ENCODE measurements around the gene SREK1.
"Not testable (repeated sequence)": the region's sequence is repeated elsewhere in the genome, so short reads cannot be mapped to it uniquely, and the experiment has no call there.

Gene SREK1, protein sequence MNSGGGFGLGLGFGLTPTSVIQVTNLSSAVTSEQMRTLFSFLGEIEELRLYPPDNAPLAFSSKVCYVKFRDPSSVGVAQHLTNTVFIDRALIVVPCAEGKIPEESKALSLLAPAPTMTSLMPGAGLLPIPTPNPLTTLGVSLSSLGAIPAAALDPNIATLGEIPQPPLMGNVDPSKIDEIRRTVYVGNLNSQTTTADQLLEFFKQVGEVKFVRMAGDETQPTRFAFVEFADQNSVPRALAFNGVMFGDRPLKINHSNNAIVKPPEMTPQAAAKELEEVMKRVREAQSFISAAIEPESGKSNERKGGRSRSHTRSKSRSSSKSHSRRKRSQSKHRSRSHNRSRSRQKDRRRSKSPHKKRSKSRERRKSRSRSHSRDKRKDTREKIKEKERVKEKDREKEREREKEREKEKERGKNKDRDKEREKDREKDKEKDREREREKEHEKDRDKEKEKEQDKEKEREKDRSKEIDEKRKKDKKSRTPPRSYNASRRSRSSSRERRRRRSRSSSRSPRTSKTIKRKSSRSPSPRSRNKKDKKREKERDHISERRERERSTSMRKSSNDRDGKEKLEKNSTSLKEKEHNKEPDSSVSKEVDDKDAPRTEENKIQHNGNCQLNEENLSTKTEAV

DNA sequence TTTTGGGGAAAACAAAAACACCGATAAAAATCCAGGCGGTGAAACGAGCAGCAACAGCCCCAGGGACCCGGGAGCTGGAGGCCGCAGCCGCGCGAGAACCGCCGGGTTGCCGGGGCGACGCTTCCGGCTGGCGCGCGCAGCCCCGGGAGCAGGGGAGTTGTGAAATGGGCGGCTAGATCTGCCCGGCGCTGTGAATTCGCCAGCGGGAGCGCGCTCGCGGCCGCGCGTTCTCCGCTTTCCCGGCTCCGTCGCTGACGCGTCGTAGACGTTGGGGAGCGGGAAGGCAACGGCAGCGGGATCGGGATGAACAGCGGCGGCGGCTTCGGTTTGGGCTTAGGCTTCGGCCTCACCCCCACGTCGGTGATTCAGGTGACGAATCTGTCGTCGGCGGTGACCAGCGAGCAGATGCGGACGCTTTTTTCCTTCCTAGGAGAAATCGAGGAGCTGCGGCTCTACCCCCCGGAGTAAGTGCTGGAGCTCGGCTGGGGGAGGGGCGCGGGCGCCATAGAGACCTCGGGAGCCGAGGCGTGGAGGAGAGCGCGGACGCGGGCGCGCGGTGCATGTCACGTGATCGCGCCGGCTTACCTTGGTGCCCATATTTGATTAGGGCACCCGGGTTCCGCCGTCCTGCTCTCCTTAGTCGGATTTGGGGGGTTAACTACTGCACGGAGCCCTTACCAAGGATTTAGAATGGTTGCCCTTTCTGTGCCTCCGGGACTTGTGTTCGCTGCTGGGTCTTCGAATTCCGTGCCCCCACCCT, at the start of gene SREK1:
TSS of gene SREK1 (plus strand) at position 227 of the 760 bp plus-strand sequence. CDS start at position 304, 77 bp downstream.
- DNase-seq: peak; percentile 77 to 95 (median 84)

DNA sequence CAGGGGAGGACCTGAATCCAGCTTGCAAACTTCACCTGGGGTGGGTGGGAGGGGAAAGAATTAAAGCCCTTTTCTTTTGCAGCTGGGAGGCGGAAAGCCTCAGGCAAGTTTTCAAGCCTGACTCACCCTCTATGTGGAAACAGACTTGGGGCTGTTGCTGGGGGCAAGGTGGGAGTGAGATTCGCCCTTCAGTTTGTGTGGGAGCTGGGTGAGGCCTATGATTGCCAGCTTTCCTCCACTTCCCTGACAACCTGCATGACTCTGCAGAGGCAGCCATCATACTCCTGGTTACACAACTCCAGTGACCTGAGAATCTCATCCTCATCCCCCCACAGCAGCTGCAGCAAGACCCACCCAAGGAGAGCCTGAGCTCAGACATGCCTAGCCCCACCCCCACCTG, 43.2 kb upstream of the SREK1 start:
- DNase-seq: no peak

DNA sequence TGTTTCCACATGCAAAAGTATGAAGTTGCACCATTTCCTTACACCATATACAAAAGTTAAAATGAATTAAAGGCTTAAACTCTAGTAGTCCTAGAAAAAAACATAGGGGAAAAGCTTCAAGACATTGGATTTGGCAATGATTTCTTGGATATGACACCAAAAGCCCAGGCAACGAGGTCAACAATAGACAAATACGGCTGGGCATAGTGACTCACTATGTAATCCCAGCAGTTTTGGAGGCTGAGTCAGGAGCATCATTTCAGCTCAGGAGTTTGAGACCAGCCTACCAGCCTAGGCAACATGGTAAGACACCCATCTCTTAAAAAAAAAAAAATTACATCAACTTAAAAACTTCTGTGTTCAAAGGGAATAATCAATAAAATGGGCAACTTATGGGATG, 30.9 kb upstream of the SREK1 start:
- DNase-seq: no peak

DNA sequence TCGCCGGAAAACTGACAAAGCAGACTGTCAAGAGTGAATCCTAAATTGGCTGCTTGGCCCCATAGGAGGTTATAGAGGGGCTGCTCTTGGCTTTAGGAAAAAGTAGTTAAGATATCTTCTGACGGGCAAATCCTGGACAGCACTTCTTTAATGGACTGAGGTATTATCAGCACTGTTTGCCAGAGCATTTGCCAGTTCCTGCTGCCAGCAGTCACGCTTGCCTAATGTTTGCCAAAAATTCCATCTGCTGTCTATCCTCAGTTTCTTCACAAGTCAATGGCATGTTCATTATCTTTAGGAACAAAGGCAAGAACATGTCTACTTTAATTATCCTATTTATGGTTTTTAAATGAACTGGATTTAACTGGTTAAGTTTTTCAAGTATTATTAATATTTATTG, 25.8 kb upstream of the SREK1 start:
- DNase-seq: no peak

DNA sequence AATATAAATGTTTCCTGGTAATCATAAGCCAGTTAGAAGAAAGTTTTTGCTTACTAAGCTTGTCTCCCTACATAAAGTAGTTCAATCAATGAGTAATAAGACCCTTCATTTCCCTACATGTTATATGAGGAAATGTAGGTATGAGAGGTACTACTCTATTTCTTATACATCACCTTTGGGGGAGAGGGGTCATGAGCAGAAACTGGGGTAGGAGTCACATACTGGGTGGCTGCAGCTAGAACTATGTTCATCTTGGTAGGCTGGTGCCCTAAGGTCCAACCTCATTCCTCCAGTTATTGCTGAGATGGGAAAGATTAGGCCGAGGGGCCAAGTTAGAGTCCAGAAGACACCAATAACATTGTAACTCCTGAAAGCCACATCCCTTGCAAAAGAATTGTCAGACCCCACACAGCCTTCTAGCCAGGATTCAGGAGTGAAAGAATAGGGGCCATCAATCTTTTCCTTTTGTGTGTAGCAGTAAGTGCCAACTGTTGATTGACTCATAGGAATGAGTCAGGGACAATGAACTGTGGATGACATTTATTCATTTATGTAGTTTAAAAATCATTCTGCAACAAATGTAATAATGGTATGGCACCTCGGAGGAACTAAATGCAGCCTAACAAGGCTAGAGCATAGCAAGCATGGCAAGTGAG, 21.6 kb upstream of the SREK1 start:
- no peak for DNase-seq

DNA sequence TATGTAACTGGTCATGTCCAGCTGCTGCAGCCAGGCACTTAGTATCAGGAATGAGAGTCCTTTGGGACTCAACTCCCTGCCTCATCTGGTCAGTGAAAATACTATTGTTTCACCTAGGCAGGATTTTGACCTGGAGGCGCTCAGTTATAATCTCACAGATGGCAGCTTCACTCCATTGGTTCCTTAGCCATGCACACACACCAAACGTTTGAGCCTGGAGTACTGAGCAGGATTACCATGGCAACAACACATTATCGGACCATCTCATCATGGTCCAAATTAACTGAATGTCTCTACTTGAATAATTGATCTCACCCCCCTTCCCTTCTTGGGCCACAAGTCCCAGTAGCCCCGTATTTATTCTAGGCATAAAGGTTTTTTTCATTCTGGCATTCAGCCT, 15.0 kb upstream of the SREK1 start:
- no peak for DNase-seq

DNA sequence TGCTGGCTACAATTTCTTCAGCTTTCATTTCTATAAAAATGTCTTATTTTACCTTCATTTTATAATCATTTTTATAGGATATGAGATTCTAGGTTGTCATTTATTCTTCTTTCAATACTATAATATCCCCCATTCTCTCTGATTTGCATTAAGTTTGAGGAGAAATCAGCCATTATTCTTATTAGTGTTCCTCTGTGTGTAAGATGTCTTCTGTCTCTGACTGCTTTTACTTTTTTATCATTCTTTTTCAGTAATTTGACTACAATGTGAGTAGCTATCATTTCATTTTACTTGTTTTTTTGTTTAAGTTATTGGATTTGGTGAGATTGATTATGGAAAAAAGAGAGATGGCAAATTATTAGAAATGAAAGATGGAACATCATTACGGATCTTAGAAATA, 13.6 kb upstream of the SREK1 start:
- no peak for DNase-seq

DNA sequence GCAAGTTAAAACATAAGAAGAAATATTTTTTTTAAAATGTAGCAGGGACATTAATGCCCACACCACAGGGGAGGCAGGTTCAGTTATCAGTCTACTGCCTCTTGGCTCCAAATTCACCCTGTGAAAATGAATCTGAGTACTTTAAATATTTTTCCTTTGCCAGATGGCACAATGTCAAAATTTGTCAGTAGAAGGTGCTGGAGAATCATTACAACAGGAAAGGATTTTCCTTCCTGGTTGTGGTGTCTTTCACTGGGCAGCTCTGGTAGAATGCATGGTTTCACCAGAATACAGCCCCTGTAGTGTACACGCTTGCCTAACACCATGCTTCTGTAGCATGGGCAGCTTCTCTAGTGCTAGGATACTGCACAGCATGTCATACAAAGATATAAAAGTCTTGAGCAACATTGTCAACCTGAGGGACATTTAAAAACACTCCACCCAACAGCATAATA, 9.7 kb upstream of the SREK1 start:
- DNase-seq: no peak

DNA sequence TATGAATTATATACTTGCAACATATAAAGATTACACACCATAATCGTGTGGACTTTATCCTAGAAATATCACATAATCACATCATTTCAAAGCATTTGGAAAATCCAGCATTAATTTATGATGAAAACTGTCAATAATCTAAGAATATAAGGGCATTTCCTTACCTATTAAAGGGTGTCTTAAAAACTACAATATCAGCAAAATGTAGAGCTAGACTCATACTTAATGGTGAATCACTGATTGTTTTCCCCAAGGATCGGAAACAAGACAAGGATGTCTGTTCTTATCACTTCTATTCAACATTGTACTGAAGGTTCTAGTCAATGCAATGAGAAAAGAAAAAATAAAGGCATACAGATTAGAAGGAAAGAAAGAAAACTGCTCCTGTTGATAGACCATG, 8.0 kb upstream of the SREK1 start:
- no peak for DNase-seq

DNA sequence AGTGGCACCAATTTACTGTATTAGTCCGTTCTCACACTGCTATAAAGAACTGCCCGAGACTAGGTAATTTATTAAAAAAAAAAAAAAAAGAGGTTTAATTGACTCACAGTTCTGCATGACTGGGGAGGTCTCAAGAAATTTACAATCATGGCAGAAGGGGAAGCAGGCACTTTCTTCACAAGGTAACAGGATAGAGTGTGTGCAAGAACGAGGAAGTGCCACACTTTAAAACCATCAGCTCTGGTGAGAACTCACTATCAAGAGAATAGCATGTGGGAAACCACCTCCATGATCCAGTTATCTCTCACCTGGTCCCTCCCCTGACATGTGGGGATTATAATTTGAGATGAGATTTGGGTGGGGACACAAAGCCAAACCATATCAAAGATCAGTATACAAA, 7.2 kb upstream of the SREK1 start:
- not testable (repeated sequence) for DNase-seq

DNA sequence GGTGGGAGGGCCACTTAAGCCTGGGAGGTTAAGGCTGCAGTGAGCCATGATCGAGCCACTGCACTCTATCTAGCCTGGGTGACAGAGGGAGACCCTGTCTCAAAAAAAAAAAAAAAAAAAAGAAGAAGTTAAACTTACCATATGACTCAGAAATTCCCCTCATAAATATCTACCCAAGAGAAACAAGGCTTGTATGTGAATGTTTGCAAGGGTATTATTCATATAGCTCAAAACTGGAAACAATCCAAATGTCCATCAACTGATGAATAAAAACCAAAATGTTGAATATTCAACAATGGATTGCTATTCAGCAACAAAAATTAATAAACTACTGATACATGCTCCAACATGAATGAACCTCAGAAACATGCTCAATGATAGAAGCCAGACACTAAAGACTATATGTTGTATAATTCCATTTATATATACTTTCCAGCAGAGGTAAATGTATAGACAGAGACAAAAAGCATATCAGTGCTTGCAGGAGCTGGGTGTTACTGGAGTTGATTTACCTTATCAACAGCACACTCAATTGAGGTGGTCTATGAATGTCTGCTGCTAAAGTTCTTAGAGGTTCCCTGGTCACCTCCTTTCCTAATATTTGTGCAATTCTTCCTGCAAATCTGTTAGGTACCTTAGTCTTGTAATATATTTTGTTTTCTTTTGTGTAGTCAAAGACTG, 5.3 kb upstream of the SREK1 start:
- no peak for DNase-seq

DNA sequence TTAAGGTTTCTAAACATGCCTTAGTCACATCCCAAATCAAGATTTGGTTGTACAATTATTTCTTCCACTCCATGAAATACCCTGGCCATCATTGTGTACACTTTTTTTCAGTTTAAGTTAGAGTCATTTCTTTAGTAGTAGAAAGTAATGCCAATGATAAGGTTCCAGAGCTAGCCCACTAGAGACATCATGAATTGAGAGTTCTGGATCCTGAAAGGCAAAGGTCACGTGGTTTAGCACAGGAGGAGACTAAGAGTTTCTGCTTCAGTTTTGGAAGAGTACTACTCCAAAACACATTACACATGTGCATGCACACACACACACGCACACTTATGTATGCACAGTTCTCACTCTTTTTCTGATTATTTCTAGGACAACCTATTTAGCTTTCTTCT, 4.8 kb upstream of the SREK1 start:
- no peak for DNase-seq

DNA sequence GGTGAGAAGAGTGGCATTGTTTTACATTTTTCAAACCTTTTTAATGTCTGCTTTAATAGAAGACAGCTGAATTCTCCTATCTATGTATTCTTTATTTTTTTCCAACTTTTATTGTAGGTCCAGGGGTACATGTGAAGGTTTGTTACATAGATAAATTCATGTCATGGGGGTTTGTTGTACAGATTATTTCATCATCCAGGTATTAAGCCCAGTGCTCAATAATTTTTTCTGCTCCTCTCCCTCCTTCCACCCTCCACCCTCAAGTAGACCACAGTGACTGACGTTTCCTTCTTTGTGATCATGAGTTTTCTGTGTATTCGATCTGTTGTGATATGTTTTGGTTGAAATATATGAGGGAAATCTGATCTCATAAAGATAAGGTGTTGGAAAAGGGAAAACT, 1.7 kb upstream of the SREK1 start:
- DNase-seq: no peak

DNA sequence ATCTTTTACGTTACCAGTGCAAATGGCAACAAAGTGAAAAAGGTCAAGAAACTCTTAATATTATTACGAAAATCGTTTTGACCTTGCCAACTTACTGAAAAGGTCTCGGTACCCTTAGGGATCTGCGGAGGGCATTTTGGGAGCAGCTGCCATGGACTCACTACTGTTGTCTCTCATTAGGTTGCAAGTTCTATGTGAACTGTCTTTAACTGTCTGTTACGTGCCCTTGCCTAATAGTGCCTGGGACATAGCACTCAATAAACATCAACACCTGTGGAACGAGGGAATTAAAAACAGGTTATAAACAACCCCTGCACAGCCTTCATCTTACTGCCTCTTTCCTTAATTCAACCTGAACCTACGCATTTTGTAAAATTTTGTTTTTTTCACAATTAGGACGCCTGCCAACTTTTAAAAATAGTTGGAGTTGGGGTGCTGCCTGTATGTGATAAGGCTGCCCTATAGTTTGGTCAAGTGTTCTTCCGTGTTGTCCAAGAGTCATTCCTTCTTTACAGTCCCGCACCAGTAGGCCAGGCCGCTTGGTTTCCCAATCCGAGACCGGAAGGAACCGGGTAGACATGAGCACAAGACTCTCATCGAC, 527 bp upstream of the SREK1 start:
- DNase-seq: peak in 1 of 6 experiments; percentile 48

DNA sequence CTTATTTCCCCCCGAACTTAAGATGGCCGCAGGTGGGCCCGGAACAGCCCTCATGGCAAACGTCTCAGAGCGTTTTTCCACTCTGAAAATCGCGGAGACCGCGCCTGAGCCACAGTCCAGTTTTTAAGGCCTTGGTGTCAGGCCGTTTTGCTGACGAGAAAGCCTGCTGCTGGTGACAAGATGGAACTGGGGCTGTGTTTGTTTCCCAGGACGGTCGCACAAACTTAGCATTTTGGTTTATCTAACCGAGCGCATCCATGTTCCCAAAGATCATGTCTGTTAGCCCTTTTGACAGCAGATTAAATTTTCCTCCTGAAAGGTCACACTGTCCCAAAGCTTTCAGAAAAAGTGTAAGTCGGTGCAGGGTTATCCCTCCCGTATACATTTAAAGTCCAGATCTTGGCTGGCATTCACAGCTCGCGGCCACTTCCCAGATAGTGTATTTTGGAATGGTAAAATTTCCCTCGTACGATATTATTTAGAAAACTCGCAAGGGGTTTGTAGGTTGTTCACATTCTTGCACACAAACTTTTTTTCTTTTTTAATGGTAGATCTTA, 812 bp downstream of the SREK1 start:
- DNase-seq: peak in 1 of 6 experiments; percentile 79

DNA sequence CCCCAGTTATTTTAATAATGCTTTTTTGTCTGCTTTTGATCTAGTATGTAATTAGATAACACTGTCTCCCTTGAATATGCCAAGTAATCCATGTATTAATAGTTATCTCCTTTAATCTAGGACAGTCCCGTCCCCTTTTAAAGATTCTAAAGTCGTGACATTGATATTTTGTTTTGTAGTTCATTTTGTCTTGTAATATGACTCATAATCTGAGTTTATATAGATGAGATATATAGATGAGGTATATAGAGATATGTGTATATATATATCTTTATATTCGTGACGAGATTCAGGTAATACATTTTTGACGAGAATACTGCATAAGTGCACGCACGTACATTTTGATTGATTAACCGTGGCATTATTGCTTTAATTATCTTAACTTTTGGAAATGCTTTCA, 1.6 kb downstream of the SREK1 start:
- no peak for DNase-seq

DNA sequence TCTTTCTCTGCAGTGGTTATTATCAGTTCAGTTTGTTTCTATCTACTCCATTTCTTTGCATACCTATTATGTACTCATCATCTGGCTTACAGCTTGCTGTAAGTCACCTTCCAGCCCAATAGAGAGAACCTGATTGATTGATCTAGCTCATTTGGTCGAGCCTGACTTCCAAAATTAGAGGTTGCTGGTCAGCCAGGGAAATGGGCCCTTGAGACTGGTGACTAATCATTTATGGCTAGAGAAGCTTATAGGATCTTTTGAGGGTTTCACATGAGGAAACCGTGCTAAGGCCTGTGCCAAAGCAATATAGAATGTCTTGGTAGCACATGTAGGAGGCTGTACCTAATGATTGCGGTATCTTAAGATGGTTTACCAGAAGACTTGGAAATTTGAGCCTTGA, 5.8 kb downstream of the SREK1 start:
- no peak for DNase-seq

DNA sequence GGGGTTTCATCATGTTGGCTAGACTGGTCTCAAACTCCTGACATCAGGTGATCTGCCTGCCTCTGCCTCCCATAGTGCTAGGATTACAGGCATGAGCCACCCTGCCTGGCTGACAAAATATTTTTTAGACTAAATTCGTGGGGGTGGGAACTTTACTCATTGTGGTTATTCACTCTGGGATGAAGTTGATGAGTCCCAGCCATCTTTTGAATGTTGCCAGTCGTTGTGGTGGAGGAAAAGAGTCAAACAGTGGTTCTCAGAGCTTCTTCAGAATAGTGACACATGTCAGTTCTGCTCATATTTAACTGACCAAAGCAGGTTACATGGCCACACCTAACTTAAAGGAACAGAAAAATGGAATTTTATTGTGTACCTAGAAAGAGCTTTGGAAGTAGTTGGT, 6.9 kb downstream of the SREK1 start:
- no peak for DNase-seq

DNA sequence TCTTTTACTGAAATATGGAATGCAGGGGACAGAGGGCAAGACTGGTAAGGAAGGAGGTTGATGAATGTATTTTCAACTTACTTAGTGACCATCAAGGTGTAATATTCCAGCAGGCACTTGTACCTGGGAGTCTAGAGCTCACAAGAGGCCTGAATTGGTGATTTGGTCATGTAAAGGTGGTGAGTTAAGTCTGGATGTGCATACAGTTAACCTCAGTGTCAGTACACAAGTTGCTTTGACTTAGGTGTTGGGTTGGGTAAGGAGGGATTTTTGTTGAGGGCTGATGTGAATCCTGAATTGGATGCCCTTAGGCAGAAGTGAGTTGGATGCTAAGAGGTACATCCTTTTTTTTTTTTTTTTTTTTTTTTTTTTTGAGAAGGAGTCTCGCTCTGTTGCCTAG, 7.4 kb downstream of the SREK1 start:
- DNase-seq: no peak

DNA sequence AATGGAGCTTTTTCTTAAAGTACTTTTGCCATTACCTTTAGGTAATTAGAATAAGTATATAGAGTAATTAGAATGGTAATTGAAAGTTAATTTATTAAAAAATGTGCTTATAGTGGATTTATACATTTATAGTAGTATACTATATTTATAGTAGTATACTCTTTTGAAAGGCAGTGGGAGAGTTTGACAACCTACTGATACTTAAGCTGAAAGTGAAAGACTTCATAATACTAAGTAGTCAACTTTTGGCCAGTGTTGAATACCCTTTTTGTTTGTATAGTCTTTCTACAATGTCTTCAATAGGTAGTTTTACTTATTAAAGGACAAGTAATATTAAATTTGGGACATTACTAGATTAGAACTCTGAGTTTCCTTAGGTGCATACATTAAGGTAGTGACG, 12.9 kb downstream of the SREK1 start:
- DNase-seq: no peak

DNA sequence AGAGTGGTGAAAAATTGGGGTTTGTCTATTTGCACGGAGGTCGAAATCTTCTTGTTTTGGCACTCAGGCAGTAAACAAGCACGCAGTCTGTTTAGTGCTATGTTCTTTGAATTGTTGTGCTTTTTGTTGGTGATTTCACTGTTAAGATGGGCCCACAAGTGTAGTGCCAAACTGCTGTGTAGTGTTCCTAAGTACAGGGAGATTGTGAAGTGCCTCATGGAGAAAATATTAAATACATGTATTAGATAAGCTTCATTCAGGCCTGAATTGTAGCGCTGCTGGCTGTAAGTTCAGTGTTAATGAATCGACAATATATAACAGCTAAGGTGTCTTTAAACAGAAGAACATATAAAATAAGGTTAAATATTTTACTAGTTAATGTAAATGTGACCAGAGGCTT, 17.3 kb downstream of the SREK1 start:
- no peak for DNase-seq
